HG02970 (cell line): ENCODE measurements around the gene ITGA3.

Experiments
- ATAC-seq: cut with Tn5 transposase; IDR thresholded peaks from one replicate; pipeline ENCODE4 v1.9.1; 2021; ENCODE audit warnings: mild to moderate bottlenecking, moderate library complexity, moderate number of reproducible peaks; ENCODE audit not compliant: unreplicated experiment, low FRiP score

The ITGA3 gene

DNA sequence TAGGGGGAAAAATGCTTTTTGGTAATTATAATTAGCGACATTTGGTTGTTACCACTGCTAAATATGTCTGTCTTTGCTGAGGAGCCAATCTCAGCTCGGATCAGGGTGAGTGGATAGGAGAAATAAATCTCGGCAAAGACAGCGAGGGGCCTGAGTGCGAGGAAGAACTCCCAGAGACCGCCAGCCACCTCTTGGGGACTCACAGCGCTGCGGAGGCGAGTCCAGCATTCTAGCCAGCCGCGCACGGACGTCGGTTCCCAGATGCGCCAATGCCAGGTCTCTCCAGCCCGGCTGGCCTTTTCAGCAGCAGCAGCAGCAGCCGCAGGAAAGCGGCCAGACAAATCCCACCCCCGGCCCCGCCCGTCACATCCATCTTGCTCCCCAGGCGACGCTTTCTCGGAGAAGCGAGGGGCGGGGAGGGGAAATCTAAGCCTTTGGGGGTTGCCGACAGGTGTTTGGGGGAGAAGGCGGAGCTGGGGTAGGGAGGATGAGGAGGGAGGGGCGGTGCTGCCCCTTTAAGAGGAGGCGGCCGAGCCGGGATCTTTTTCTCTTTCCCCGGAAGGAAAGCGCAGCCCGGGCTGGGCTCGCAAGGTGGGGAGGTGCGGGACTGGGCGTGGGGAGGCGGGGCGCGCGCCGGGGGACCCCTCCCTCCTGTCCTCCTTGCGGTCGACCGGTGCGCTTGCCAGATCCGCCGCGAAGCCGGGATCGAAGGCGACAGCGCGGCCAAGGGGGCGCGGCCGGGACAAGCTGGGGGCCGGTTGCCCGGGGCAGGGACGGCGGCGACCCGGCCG, at the start of gene ITGA3:
TSS of gene ITGA3 (plus strand) at position 685 of the 791 bp plus-strand sequence. CDS start 330 bp downstream, outside the sequence.
- no peak for ATAC-seq

DNA sequence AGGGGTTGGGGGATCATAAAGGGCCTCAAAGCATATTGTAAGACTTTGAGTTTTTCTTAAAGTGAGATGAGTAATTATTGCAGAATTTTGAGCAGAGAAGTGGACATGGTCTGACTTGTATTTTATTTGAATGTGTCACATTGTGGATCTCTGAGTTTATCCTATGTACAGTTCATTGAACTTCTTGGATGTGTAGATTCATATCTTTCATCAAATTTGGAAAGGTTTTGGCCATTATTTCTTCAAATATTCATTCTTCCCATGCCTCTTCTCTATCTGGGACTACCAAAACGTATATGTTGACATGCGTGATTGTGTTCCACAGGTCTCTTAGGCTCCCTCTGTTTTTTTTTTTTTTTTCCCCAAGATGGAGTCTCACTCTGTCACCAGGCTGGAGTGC, 46.6 kb upstream of the ITGA3 start:
- ATAC-seq = no peak

DNA sequence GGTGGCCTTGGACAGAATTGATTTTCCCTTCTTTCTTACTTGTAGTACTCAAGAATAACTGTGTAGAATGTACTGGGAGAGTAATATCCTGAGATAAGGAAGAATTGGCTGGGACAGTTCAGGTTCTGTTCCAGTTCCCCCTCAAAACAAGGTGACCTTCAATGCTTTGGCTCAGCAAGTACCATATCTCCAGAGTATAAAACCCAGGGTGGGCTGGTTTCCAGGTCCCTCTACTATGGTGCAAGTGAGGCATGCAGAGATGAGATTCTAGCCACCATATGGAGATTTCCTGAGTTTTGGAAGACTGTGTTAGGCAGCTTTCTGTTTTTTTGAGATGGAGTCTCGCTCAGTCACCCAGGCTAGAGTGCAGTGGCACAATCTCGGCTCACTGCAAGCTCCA, 42.8 kb upstream of the ITGA3 start:
- ATAC-seq = no peak

DNA sequence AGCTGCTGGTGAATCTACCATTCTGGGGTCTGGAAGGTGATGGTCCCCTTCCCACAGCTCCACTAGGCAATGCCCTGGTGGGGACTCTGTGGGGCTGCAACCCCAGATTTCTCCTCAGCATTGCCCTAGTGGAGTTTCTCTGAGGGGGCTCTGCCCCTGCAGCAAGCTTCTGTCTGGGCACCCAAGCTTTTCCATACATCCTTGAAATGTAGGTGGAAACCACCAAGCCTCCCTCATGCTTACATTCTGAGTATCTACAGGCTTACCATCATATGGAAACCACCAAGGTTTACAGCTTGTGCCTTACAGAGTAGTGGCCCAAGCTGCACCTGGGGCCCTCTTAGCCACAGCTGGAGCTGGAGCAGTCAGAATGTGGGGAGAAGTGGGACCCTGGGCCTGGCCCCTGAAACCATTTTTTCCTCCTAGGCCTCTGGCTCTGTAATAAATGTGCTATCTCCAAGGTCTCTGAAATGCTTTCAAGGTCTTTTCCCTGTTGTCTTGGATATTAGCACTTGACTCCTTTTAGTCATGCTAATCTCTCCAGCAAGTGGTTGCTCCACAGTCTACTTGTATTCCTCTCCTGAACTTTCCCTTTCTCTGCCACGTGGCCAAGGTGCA, 41.3 kb upstream of the ITGA3 start:
- no peak for ATAC-seq

DNA sequence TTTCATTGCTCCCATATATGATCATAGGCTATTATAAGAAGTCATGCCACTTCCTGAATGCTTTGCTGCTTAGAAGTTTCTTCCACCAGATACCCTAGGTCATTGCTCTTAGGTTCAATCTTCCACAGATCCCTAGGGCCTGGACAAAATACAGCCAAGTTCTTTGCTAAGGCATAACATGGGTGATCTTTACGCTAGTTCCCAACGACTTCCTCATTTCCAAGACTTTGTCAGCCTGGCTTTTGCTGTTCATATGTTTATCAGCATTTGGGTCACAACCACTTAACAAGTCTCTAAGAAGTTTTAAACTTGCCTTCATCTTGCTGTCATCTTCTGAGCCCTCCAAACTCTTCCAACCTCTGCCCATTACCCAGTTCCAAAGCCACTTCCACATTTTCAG, 40.8 kb upstream of the ITGA3 start:
- no peak for ATAC-seq

DNA sequence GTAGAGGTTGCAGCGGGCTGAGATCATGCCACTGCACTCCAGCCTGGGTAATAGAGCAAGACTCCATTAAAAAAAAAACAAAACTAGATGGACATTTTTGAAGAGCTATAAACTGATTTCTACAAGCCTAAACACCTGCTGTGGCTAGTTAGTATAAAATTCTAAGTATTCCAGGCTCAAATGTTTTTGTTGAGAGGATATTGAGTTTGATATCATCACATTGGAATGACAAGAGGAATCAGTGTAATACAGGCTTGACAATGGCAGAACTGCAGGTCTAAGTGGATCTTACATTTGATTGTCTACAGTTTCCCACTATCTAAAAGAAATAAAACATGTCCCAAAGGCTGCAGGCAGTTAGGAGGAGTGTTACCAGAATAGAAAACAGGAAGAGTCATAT, 37.0 kb upstream of the ITGA3 start:
- ATAC-seq = no peak

DNA sequence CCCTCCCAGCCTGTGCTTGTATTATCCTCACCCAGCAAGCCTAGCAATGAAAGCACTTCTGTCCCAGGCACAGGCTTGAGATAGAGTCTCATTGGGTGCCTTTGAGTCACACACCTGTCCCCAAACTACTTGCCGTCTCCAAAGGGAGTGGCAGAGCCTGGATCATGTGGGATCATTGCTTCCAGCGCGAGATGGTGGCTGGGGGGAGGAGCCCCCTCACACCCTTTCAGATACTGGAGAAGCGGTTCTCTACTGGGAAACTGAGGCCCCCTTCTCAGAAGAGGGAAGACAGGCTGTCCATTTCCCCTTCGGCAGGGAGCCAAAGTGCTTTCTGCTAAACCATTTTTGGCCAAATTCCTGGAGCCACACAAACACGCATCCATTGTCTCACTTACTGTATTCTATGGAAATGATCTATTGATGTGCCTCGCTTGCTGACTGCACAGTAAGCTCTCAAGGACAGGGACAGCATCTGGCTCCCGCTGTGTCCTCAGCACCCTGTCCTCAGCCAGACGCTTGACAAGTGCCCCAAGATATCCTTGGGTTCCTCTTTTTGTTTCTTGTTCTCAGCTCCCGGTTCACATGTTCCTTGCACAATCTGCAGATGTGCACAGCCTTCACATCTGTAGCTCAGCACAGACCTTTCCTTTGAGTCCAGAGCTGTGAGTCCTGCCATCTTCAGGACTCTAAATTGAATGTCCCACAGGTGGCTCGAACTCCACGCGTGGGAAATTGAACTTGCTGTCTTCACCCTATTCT, 34.9 kb upstream of the ITGA3 start:
- no peak for ATAC-seq

DNA sequence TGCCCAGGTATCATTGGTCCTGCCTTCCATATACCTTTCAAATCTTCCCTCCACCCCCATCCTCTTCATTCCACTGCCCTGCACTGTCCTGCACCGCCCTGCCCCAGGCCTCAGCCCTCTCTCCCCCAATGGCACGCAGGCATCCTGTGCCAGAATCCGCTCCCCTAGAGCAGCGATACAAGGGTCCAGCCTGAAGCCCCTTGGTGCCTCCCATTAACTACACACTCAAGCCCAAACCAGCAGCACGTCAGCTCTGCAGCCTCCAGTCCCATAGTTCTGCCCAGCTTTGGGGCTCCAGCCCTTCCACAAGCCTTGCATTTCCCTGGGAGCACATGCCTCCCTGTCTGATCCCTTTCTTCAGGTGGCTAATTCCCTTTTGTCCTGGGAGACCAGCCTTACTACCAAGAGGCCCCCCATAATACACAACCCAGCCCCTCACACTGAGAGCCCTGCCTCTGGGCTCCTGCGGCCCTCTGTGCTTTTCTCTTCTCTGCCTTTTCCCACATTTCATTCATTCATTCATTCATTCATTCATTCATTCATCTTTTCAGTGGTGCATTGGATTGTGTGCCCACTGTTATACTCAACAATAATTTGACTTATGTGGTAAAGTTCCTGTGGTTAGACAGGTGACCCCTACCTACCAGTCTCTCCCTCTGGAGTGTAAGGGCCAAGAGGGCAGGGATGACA, 34.1 kb upstream of the ITGA3 start:
- no peak for ATAC-seq

DNA sequence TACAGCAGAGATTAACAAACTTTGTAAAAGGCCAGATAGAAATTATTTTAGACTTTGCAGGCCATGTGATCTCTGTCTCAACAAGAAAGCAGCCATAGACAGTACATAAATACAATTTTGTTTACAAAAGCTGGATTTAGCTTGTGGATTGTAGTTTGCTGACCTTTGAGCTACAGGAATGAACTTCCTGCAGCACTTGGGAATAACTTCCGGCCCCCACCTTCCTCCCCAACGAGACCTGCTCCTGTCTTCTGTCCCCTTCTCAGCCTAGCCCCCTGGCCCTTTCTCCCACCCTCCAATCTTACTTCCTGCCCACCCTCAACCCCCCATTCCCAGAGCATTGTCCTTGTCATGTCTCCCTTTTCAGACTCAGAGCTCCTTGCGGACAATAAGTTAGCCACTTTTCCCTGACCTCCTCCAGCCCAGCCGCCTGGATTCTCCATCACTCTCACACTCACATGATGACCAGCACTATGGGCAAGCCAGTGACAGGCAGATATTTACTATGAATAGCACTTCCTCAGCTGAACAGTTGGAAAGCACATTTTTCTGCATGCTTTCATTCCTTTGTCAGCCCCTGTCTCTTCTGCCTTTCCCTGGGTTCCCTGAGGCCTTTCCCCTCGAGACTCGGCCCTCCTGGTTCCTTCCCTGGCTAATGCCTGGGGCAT, 33.3 kb upstream of the ITGA3 start:
- ATAC-seq = no peak

DNA sequence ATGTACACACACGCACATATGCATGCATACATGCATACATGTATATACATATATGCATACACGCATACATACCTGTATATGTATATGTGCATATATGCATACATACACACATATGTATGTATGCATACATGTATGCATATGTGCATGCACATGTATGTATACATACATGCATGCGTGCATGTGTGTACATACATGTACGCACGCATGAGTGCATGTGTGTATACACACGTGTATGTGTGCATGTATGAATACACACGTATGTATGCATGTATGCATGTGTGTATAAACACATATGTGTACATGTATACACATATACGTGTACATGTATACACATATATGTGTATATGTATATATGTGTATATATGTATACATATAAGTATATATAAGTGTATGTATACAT, 32.4 kb upstream of the ITGA3 start:
- ATAC-seq = no peak

DNA sequence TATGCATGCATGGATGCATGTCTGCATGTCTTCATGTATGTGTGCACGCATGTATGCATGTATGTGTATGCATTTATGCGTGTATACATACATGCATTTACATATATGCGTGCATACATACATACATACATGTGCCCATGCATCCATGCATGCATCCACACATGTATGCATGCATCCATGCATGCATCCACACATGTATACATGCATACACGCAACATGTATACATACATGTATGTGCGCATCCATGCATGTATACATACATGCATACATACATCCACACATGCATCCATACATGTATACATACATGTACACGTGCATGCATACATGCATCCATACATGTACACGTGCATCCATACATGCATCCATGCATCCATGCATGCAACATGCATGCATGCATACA, 31.1 kb upstream of the ITGA3 start:
- no peak for ATAC-seq

DNA sequence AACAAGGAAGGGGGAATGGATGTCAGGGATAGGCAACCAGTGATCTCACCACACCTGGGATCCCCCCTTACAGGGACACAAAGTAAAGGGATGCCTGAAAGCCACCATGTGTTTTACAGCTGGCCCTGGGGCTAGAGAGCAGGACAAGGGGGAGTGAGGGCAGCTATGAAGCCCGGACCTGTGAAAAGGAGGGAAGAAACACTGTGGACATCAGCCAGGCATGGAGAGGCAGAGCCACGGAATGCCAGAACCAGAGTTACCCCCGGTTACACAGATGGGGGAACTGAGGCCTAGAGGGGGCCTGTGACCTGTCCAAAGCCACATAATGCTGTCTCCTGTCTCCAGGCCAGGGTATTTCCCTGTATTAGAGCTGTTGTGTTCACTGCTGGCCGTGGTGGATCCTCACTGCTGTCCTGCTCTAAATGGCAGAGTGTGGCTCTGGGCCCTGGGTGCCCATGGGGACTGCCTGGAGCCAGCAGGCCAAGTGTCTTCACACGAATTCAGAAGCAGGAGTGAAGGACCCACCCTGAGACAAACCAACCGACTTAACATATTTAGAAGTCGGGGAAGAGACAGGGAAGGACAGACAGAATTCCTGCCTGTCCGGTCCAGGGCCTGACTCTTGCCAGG, 29.7 kb upstream of the ITGA3 start:
- no peak for ATAC-seq

DNA sequence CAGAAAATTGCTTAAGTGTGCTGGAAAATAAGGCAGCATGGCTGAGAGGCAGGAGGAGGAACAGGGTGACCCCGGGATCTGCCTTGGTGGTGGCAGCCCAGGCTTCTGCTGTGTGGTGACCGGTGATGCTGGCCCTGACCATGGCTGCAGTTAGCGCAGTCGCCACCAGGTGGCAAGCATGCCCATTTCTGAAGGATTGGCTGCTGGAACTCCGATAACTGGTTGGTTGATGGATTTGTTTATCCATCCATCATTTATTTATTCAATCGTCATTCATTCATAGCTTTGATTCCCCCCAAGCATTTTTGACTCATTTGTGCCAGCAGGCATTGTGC, 29.1 kb upstream of the ITGA3 start:
- ATAC-seq = no peak

DNA sequence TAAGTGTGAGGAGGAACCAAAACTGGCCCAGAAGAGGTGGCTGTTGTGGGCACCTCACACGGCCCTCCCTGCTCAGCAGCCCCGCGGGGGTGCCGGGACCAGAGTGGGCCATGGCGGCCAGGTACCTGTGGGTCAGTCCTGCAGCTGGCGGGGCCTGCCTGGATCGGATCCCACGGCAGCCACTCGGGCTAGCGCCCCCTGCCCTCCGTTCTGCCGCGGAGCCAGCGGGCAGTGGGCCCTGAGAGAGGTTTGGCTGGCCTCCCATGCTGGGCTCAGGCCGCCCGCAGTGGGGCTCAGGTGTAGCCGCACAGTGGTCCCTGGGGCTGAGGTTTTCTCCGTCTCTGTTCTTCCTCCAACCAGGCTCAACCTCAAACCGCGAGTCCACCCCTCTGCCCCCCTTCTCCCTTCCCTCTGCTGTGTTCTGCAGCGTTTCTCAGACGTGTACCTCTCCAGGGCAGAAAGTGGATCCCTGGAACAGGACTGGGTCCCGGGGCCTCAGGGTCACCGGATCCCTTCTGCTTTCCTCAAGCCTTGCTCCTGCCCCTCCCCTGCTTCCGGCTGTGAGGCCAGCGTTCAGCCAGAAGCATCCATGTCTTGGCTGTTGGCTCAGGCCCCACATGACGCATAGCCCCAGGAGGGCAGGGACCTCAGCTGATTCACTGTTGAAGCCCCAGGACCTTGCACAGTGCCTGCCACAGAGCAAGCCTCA, 28.6 kb upstream of the ITGA3 start:
- no peak for ATAC-seq

DNA sequence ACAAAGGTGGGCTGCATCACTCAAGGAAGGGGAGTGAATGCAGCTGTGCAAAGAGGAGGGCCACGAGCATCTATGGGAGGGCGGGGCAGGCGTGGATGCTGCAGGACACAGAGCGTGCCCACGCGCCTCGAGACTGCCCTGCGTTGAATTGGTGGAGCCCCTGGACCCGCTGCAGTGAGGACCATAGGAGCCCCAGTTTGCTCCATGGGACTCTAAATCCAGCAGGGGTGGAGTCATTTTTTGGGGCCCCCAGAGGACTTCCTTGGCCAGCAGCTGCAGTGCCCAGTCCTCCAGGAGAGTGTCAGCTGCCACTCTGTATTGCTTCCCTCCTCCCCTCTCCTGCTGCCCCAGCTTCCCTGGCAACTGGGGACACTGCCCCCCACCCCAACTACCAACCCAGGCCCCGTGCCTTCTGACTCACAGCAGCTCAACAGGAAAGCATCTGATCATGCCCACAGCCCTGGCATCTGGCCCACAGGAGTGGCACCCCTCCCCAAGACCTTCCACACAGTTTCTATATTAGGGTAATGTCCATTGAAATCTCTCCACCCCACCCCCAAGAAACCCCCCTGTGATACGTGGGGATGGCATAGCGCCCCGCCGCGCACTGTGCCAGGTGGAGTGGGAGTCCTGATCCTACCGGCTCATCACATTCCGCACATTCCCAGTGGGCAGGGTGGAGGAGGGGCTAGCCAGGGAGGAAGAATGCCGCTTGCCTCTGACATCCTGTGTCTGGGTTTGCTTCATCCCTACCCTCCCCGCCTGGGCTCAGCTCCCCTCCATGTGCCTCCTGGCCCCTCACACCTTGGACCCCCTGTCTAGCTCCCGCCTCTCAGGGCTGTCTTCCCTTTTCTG, 27.8 kb upstream of the ITGA3 start:
- no peak for ATAC-seq

DNA sequence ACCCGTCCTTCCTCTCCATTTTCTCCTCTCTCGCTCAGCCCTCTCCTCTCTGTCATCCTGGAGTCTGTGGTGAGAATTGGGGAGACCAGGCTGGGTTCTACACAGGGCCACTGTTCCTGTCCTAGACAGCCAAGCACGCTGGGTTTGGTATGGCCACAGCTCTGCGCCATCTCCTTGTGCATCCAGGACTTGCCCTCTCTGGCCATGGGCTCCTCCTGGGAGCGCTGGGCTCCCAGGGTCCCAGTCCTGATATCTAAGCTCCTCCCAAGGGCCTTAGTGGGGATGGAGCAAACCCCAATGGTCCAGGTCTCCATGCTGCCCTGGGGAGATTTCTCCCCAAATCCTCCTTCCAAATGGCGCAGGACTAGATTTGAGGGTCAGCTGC, 27.2 kb upstream of the ITGA3 start:
- ATAC-seq = no peak

DNA sequence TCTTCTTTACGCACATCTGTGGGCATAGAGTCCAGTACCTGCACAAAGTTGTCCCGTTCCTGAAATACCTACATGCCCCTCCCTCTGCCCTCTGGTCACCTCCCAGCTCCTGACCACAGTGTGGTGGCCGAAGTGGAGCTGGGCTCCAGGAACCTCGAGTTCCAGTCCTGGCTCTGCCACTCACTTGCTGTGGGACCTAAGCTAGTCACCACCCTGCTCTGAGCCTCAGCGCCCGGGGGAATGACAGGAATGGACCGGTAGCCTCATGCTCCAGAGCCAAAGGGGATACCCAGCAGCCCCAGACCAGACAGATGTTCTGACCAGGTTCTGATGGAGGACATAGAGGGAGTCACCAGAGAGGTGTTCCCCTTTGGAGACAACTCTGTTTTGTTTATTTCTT, 26.7 kb upstream of the ITGA3 start:
- ATAC-seq = no peak

DNA sequence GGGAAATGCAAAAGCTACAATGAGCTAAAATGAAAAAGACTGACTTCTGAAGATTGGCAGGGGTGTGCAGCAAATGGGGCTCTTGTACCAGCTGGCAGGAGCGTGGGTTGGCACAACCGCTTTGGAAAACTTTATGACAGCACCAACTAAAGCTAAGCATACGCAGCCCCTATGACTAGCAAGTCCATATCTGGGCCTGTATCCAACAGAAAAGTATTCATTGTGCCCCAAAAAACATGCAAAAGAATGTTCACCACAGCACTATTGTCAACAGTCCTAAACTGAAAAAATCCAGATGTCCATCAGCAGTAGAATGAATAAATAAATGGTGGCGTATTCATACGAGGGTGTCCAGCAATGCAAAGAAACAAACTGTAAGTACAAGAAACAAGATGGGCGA, 22.6 kb upstream of the ITGA3 start:
- ATAC-seq = no peak
